ENCODE data around the gene ADAMTSL3.
"Not testable (repeated sequence)": the region's sequence is repeated elsewhere in the genome, so short reads cannot be mapped to it uniquely, and the experiment has no call there.

The ADAMTSL3 gene

GRCh38 chr15:83922649-83923294 lies 268.8 kb downstream of the ADAMTSL3 start:
- no peak for DNase-seq (ENCODE audit: low read depth)

DNA sequence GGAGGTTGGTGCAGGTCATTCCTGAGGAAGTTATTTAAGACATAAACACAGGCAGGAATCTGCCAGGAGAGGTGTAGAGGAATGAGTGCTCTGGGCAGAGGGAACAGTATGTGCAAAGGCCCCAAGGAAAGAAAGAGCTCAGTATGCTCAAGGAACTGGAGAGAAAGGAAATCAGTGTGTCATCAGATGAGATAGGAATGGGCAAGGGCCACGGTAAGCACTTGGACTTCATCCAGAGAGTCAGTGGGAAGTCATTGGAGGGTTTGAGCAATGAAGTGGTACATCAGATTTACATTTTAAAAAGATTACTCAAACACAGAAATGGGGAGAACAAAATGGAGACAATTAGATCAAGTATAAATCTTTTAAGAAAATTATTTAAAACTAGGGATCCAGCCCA lies 272.2 kb downstream of the ADAMTSL3 start:
- DNase-seq (ENCODE audit: low read depth) = no peak

- no peak for DNase-seq (ENCODE audit: low read depth)
These were observed 273.9 kb downstream of the ADAMTSL3 start for GRCh38 chr15:83927704-83928391.

- DNase-seq (ENCODE audit: low read depth) = no peak
These were observed 274.4 kb downstream of the ADAMTSL3 start for GRCh38 chr15:83928392-83928734.

- DNase-seq (ENCODE audit: low read depth) = no peak
These were observed 275.0 kb downstream of the ADAMTSL3 start for GRCh38 chr15:83928878-83929418.

GRCh38 chr15:83929619-83930018 lies 275.7 kb downstream of the ADAMTSL3 start:
- DNase-seq (ENCODE audit: low read depth) = no peak

GRCh38 chr15:83930392-83931212 lies 276.7 kb downstream of the ADAMTSL3 start:
- no peak for DNase-seq (ENCODE audit: low read depth)

- no peak for DNase-seq (ENCODE audit: low read depth)
These were observed 281.9 kb downstream of the ADAMTSL3 start for GRCh38 chr15:83935774-83936173.

- no peak for DNase-seq (ENCODE audit: low read depth)
These were observed 286.2 kb downstream of the ADAMTSL3 start for GRCh38 chr15:83940136-83940535.

- DNase-seq (ENCODE audit: low read depth) = no peak
These were observed 289.1 kb downstream of the ADAMTSL3 start for GRCh38 chr15:83943043-83943442.

DNA sequence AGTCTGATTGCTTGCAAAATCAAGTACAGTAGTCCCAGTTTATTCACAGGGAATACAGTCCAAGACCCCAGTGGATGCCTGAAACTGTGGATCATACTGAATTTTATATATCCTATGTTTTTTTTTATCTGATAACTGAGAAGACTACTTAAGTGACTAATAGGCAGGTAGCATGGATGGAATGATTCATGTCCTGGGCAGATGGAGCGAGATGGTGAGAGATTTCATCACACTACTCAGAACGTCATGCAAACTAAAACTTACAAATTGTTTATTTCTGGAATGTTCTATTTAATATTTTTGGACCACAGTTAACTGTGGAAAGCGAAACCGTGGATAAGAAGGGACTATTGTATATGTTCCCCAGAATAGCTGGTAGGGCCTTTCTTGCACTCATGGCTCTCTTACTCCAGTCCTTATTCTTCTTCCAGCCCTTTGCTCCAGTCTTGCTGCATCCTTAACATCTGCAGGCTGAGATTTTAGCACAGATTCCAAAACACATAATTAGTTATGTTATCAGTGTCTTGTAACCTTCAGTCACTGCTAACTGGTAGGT lies 290.0 kb downstream of the ADAMTSL3 start:
- no peak for DNase-seq (ENCODE audit: low read depth)

GRCh38 chr15:83947156-83947555 lies 293.2 kb downstream of the ADAMTSL3 start:
- DNase-seq (ENCODE audit: low read depth) = no peak

DNA sequence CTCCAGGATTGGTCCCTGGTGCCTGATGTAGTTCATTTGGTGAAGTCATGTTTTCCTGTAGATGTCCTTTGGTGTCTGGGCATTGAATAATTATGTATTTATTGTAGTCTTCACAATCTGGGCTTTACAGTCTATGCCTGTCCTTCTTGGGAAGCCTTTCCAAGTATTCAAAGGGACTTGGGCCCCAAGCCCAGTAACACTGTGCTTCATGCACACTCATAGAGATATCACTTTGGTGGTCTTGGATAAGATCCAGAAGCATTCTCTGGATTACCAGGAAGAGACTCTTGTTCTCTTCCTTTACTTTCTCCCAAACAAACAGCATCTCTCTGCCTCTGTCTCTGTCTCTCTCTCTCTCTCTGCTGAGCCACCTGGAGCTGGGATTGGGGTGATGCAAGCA lies 300.6 kb downstream of the ADAMTSL3 start:
- DNase-seq (ENCODE audit: low read depth) = no peak

GRCh38 chr15:83955806-83956265 lies 301.9 kb downstream of the ADAMTSL3 start:
- DNase-seq (ENCODE audit: low read depth) = no peak

DNA sequence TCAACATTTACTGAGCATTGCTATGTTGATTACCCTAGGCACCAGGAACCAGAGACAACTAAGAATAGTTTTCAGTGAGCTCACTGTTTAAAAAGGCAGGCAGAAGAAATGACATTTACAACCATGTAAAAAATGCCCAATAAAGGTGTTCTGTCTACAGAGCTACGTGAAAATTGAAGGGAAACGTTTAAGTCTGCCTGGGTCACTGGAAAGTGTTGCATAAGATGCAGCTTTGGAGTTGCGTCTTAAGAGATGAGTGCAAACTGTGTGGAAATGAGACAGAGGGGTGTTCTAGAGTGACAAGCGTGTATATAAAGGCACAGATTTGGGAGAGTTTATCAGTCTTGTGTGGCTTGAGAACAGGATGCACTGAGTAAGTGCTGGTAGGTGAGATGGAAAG lies 303.0 kb downstream of the ADAMTSL3 start:
- DNase-seq (ENCODE audit: low read depth) = no peak

DNA sequence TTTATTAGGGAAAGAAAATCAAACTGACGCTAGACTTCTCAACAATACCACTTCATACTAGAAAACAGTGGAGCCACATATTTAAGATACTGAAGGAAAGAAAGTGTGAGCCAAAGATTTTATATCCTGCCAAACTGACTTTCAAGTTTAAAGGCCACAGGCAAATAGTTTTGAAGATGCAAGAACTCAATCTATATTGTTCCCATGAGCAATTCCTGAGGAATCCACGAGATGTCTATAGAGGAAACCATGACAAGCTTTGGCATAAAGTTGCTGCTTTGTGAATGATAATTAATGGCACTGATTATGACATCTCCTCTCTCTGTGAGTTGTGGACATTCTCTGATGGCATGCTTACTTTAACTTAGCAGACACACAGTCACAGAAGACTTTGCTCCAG lies 305.6 kb downstream of the ADAMTSL3 start:
- no peak for DNase-seq (ENCODE audit: low read depth)

DNA sequence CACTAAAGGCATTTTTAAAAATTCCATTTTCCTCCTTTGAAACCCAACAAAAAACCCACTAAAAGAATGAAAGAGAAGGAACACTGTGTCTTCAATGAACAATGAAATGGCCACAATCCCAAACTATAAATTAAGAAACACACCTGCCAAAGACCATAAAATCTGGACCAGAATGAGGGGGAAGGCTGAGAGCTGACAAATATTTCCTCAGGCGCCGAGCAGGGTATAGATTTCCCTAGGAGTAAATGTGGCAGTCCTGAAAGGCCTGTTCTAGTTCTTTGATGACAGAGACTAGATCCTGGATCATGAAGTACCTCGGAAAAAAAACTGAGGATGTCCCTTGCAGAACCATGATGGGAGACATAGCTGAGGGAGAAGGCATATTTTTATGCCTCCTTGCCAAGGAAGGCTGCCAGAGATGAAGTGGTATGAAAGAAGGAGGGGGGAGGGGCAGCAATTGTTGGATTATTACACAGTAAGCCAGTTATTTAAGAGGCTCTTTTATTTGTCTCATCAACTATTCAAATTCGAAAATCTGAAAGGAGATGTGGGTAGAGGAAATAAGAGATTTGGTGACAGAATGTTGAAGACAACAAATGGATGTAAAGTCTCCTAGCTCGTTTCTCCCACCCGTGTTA lies 306.4 kb downstream of the ADAMTSL3 start:
- DNase-seq (ENCODE audit: low read depth) = no peak

DNA sequence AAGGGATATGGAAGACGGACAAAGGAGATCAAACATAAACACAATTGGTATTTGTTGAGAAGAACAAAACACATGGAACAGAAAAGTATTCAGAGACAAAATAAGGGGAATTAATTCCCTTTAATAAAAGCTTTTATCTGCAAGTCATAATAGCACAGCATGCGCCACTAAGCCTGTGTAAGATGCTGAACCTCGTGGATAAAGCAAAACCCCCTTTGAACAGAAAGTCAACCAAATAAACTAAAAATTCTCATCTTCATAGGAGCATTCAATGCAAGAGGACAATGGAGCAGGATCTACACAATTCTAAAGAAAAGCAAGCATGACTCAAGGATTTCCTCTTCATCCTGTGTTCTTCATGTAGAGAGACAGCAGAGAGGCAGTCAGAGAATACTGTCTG lies 307.4 kb downstream of the ADAMTSL3 start:
- no peak for DNase-seq (ENCODE audit: low read depth)

DNA sequence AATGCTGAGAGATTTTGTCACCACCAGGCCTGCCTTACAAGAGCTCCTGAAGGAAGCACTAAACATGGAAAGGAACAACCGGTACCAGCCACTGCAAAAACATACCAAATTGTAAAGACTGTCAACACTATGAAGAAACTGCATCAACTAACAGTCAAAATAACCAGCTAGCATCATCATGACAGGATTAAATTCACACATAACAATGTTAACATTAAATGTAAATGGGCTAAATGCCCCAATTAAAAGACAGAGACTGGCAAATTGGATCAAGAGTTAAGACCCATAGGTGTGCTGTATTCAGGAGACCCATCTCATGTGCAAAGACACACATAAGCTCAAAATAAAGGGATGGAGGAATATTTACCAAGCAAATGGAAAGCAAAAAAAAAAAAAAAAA lies 311.0 kb downstream of the ADAMTSL3 start:
- DNase-seq (ENCODE audit: low read depth) = not testable (repeated sequence)

DNA sequence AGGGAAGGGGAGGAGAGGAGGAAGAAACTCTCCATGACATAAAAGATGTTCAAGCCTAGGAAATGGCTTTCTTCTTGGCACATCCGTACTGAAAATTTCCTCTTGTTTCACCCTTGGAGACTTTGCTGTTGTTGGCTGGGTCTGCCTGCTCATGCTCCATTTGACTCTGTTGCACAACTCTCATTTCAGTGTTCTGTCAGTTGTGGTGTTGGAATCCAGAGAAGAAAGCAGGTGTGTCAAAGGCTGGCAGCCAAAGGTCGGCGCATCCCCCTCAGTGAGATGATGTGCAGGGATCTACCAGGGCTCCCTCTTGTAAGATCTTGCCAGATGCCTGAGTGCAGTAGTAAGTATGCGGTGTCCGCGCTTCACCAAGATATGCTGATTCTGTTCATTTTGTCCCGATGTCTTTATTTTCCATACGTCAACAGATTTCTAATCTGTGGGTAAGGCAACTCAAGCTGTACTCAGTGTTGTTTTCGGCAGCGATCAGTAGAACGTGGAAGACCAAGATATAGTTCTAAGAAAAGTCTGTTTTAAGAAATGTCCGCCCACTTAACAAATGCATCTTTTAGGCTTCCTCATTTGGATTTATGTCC lies 316.5 kb downstream of the ADAMTSL3 start:
- no peak for DNase-seq (ENCODE audit: low read depth)

GRCh38 chr15:83971992-83972391 lies 318.1 kb downstream of the ADAMTSL3 start:
- no peak for DNase-seq (ENCODE audit: low read depth)

DNA sequence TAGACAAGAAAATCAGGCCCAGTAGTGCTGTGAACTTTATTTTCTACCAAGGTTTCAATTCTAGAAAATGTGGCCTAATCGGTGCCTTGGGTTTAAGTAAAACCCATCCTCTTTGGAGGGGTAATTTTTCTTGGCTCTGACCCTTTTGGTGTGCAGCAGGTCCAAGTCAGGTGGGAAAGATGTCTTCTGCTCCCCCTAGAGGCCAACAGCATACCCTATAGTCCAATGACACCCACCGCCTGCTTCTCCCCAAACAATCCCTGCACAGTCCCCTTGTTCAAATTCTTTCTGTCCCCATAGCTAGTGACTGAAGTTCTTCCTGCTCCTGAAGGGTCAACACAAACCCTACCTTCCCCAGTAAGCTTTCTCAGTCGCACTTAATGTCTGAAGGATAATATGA lies 319.9 kb downstream of the ADAMTSL3 start:
- no peak for DNase-seq (ENCODE audit: low read depth)
